GM19468 (cell line): Measurements from ENCODE around the gene LTK.

Experiments
- ATAC-seq: cut with Tn5 transposase; IDR thresholded peaks from one replicate; pipeline ENCODE4 v1.9.1; 2021; ENCODE audit warnings: mild to moderate bottlenecking, moderate library complexity, moderate number of reproducible peaks; ENCODE audit not compliant: unreplicated experiment; ENCODE audit errors: extremely low read depth

The LTK gene

DNA sequence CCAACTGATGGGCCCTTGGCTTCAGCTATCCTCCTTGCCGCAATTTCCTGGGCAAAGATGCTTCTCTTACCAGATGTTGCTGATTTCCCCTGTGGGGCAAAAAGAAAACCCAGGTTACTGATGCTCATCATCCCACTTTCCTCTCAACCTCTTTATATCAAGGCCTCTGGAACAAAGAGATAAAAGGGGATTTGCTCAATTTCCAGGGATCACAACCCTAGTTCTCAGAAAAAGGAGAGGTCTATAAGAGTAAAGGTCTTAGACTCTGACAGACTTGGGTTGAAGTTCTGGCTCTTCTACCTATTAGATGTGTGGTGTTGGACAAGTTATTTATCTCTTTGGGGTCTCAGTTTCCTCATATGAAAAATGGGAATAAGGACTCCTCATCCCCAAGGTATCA, 21.9 kb upstream of the LTK start:
- no peak for ATAC-seq

DNA sequence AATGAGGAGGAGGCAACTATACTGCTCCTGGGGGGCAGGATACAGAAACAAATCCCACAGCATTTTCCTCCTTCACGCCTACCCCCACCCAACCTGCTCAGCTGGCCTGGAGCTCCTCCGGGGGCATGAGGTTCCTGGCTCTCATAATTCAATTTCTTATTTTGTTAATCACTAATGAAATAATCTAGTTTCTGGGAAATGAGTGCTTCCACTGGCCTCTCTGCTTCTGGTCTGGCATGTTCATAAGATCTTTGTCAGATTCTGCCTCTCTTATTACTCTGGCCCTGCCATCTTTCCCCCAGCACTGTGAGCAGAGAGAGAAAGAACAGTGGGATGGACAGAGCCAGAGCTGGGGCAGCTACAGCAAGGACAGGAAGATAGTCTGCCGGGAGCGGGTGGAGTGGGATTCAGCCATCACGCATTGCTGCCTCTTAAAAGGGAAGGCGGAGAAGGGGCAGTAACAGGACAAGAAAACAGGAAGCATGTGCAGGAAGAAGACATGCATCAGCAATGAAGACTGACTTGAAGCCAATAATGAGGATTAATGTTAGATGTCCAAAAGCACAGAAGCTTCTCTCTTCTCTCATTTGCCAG, 16.8 kb upstream of the LTK start:
- no peak for ATAC-seq

DNA sequence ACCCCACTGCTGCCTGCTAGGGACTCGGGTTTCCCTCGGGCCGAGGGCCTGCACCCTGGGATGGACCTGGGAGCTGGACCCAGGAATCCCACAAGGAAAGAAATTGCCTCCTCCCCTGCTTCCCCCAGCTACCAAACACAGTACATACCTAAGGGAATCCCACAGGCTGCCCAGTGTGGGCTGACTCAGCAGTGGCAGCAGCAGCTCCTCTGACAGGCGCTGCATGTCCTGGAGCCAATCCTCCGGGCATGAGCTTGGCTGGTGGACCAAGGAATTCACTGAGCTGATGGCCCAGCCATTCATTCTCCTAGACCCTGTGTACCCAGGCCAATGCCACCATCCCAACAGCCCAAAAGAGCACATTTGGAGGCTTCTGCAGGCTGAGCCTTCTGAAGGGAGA, 9.5 kb upstream of the LTK start:
- ATAC-seq, result no peak

DNA sequence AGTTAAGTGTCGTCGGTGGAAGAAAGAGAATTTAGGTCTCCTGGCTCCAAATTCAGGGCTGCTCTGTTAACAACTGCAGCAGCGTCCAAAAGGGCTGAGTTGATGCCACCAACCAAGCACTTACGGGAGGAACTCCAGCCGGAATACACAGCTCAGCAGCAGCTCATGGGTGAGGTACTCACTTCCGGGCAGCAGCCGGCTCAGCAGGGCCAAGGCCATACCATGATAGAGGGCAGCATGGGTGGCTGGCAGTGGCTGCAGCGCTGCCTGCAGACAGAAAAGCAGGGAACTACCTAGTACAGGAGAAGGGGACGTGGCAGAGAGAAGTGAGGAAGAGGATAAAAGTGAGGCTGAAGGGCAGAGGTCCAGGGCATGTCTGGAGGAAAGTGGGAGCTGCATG, 8.0 kb upstream of the LTK start:
- ATAC-seq, result no peak

DNA sequence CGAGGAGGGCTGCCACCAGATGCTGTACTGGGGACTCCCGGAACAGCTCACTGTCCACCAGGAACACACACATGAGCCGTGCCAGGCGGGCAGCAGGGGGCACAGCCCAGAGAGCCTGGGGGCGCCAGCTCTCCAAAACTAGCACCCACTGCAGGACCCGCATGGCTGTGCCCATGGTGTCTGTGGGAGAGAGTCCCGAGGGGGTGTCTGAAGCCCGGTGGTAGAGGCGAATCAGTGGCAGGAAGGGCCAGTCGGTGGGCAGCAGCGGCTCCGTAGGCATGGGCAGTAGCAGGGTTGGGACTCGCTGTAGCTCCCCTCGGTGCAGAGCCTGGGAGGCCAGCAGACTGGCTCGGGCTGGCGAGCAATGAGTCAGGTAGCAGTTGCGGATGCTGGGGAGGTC, 7.0 kb upstream of the LTK start:
- ATAC-seq, result no peak

DNA sequence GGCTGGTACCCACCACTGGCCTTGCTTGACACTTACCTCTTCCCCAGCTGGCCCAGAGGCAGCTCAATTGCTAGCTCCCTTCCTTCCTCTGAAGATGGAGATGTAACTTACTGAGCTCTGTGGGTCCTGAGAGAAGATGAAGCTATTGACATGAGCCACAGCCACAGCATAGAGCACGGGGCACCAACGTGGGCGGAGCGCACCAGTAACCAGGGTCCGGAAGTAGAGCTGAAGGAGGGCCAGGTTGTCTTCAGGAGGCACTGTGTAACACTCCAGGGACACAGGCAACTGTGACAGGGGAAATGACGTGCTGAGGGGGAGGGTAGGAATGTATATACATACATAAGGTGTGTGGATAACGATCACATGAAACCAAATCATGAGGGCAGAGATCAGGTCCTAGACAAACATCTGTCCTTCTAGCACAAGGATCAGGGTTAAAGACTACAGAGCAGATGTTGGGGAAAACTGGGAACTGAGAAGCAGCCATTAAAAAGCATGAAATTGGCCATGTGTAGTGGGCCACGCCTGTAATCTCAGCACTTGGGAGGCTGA, 4.3 kb upstream of the LTK start:
- ATAC-seq, result no peak

DNA sequence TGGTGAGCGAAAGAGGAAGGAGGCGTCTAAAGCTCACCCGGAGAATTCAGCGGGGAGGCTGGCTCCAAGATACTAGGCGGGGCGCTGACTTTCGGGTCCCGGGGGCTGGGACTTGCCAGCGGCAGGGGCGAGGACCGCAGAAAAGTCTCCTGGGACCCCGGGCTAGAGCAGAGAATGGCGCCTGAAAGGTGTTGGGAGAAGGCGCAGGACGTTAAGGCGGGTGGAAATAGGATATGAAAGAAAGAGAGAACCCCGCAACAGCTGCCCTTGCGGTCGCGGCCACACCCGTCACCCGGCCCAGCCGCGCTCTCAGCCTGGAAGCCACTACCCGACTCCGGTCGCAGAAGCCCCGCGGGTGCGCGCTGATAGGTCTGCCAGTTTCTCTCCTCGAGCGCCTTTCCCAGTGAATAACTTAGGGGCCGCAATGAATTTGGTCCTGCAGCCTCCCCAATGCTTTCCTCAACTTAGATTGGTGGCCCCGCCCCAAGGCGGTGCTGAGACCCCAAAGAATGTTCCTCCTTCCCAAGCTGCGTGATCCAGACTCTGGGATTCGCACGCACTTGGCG, 604 bp downstream of the LTK start:
- no peak for ATAC-seq

DNA sequence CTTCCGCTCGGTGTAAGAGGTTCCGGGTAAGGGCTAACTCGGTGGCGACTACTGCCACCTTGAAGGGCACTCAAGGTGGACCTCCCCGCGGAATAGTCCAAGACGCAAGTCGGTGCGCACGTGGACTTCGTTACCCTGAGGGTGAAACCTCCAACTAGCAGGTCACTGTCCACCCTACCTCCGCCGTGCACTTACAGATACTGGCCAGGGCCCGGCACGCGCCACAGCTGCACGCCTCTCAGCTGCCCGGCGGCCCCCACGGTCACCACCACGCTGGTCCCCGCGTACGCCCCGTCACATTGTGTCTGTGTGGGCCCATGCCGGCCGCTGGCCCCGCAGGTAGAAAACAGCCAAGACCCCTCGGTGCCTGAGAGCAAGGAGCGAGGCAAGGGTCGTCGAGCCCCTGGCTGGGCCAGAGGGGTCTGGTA, 1.1 kb downstream of the LTK start:
- no peak for ATAC-seq

DNA sequence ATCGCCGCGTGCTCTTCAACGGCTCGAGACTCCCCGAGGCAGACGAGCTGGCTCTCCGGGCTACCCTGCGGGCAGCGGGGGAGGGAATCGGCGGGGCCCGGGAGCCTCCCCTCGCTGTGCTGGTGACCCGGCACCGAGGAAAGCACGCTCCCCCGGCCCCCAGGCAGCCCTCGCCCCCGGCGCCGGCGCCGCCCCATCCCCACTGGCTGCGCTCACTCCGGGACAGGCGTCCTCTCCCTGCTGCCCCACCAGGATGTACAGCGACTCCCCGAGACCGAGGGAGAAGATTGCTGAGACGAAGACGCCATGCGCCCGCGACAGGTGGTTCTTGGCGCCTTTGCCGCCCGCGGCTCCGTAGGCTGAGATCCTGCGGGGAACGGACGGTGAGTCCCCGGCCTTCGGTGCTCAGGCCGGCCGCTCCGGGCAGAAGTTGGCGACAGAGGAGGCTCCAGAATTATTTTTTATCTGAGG, 1.7 kb downstream of the LTK start:
- ATAC-seq, result no peak

DNA sequence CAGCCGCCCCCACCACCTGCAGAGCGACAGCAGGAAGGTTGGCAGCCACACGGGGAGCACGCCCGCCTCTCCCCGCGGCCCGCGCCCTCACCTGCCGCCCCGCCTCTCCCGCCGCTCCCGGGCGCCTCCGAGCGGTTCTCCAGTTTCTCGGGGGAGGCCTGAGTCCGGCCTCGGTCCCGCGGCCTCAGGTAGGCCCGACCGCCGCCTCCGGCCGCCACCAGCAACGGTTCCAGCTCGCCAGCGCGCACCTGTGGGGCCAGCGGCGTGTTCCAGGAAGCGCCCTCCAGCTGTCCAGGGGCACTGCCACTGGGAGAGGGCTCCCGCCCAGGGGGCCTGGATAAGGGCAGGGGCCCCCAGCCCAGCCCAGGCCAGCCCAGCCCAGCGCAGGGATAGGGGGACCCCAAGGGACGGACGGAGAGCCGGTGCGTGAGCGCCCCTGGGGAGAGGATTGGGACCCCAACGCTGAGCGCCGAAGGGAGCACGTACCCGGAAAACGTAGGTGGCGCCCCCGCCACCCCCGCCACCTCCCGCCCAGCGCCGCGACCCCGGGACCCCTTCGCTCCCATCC, 2.2 kb downstream of the LTK start:
- ATAC-seq, result no peak

DNA sequence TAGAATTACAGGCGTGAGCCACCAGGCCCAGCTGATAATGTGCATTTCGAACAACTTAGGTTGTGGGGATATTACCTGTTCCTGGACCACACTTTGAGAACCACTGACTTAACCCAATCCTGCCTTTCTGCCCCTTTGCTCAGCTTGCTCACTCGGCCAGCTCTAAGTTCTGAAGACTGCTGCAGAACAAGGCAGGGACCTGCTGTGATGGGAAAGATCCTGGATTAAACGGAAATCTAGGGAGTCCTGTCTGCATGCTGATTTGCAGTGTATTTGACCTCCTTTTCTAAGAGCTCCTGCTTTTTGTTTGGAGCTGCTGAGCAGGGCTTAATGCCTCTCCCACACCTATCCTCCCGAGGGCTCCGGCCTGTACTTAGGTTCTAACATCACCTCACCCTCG, 2.9 kb downstream of the LTK start:
- ATAC-seq, result no peak

DNA sequence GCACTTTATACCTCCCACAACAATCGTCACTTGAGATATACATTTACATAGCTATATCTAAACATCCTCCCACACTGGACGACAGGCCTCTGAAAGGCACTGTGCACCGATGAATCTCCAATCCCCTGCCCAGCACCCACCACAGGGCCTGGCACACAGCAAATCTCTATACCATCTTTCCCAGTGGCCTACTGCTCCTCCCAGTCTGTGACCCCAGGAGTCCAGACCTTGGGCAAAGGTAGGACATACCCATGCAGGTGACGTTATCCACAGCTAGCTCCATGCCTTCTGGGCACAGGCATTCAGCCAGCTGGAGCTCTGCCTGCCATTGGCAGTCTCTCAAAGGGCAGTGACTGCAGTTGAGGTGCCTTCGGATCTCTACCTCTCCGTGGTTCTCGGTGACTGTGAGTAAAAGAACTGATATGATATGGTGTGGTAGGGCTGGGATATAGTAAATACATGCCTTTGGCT, 5.8 kb downstream of the LTK start:
- no peak for ATAC-seq

DNA sequence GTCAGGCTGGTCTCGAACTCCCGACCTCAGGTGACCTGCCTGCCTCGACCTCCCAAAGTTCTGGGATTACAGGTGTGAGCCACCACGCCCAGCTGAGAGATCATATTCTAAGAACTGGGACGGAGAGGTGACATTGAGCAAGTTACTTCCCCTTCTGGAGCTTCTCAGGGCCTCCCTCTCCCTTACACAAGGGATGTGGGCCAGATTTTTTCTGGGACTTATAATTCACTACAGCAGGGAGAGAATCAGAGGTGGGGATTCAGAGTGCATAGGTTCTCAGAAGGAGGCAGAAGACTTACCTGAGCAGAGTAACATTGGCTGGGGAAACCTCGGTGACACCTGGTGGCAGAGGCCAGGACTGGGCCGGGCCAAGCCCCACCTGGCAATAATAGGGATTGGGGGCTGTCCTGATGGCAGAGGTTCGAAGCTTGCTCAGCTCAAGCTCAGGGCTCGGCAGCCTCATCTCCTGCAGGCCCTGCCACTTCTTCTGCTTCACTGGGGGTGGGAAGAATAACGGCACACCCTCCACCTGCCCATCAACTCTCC, 6.8 kb downstream of the LTK start:
- no peak for ATAC-seq

DNA sequence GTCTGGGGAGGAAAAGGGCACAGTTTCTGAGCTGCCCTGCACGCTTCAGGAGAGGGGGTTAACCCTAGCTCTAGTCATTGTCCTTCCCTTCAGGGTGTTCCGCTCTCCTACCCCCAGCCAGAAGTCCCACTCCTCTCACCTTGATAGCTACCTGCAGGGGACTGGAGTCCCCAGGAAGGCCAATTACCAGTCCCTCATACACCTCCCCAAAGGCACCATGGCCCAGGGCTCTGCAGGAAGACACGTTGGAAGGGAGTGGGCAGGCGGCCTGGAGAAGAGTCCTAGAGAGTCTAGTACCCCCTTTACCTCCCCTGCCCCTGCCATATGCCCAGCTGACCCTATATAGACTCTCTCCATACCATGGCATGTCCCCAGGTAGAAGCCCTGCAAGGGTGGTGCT, 7.9 kb downstream of the LTK start:
- no peak for ATAC-seq

DNA sequence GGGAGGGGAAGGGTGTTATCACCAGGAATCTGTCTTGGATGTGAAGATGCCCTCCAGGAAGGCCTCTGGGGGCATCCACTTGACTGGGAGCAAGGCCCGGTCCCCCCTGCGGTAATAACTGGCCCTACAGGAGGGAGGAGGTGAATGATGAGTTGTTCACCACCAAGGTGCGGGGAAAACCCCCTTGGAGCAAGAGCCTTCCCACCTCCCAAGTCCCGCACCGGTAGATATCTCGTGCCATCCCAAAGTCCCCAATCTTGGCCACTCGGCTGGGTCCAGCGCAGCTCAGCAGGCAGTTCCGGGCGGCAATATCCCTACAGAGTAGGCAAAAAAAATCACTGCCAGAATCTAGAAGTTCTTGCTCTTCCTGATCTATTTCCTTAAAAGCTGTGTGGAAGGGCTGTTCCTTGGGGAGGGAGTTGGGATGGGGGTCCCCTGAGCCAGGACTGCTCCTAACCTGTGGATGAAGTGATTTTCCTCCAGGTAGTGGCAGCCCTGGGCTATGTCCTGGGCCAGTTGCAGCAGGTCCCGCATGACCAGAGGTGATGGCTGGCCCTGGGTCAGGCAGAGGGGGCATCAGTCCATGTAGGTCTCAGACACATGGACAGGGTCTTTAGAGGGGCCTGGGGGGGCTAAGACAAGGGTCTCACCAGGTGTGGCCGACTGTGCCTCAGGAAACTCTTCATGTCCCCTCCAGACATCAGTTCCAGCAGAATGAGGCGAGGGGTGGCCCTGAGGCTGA, 8.7 kb downstream of the LTK start:
- no peak for ATAC-seq

DNA sequence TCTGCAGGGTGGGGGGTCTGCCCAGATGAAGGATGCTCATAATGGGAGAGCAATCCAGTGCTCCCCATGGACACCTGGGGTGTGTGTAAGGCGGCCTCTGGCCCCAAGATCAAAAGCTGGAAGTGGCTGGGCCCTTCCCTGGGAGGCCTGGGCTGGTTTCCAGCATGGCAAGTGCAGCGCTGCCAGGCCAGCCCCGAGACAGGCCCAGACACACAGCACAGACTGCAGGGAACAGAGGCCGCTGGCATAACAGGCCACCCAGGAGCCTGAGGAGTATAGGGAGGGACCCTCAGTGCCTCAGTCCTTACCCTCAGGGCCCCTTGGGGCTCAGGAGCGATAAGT, 10.0 kb downstream of the LTK start:
- no peak for ATAC-seq

DNA sequence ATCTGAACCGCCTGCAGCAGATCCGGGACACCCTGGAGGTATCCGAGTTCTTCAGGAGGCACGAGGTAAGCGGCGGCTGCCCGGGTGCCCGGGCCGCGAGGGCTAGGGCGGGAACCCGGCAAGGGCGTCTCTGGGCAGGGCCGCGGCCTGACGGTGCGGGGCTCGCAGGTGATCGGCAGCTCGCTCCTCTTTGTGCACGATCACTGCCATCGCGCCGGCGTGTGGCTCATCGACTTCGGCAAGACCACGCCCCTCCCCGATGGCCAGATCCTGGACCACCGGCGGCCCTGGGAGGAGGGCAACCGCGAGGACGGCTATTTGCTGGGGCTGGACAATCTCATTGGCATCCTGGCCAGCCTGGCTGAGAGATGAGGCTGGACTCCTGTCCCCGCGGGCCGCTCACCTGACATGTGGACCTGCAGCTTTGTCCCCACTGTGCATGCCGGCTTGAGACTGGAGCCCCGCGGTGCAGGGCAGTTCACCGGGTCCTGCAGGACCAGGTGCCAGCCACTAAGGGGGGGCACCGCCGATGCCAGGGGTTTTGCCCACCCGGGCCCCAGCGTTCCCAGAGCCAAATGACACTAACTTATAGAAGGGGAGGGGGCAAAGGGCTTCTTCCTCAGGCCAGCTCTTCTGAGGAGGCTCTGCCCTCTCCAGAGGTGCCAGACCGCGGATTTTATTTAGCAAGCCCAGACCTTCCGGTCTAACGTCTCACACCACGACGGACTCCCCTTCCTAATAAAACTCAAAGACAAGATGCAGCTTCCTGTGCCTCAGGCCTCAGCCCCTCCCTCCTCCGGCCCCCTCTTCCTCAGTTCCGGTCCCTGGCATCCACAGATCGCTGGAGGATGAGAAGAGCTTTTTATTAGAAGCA, 10.6 kb downstream of the LTK start:
- ATAC-seq, result no peak

DNA sequence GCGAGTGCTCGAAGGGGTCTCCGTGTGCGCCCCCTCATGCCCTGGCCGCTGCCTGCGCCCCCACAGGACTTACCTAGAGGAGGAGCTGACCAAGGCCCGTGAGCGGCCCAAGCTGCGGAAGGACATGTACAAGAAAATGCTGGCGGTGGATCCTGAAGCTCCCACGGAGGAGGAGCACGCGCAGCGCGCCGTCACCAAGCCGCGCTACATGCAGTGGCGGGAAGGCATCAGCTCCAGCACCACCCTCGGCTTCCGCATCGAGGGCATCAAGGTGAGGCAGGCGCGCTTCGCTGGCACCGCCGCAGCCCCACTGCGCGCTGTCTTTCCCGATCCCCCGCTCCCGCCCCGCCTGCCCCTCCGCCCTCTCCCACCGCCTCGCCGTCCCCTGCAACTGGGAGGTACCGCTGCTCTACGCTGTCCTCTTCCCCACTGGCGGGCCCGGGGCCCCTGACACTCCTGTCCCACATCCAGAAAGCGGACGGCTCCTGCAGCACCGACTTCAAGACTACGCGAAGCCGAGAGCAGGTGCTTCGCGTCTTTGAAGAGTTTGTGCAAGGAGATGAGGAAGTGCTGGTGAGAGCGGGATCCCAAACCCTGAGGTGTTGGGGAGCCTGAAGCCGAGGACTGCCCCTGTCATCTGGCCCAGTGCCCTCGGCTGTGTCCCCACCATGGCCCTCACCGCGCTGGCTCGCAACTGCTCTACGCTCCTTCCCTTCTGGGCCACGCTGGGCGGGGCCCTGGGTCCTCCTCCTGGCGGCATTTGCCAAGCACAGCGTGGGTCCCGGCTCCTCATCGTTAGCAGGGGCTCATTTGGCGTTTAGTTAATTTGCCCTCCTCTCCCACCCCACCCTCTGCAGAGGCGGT, 11.5 kb downstream of the LTK start:
- no peak for ATAC-seq
